Measurements from ENCODE around the gene TMPRSS11A. TPM values are rescaled to one million over a fixed set of nuclear protein-coding genes. Genes with fewer than 3 reads are reported as not detected.

Gene TMPRSS11A
- total and polyA plus RNA-seq, 2 of the 8 experiments (the other 6 are each of a cell fraction or from before 2014, with no cell fraction given): not detected

DNA sequence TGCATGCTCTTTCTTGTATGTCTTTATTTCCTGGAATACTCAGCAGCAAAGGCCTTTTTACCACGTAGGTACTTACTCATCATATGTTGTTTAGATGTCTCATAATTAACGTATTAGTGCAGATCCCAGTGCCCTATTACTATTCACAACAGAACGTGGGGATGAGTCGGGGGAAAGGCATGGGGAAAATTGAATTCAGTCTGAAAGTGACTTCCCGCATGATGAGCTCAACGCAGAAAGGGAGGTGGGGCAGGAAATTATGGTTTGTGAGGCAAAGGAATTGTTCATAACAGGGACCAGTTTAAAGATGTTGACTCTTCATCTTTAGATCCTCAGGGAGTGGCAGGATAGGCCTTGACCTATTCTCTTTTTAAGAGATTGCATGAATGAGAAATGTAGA is 77.5 kb downstream of the TMPRSS11A start:
- CTCF ChIA-PET (ENCODE audit: partially characterized antibody): interaction anchor here (0.5 to 1.2 kb wide), 3 partner anchors 26 to 1828 kb away, joined by 3 to 4 read pairs (median 4); no protein-coding TSS in a partner anchor
- POLR2A ChIA-PET (ENCODE audit: partially characterized antibody): no interaction called here

More for the DNA sequence above, 77.5 kb downstream of the TMPRSS11A start:
- Histone ChIP-seq H3K4me3 (ENCODE audit: extremely low read depth in 1 of 4, insufficient read depth in 2 of 4, low read depth in 3 of 4, low read length in 4 of 4) (no peak overlapping the region), H4K8ac (ENCODE audit: extremely low read depth, insufficient read depth, low read length) (no peak overlapping the region), H3K56ac (replicated peaks; ENCODE audit: insufficient read length, low read depth, low read length) (no peak overlapping the region), H4K5ac (ENCODE audit: insufficient read length, low read depth, low read length) (no peak overlapping the region), H2BK15ac (ENCODE audit: low read length) (no peak overlapping the region), H3K23ac (ENCODE audit: insufficient read length) (no peak overlapping the region), H3K4ac (replicated peaks; ENCODE audit: insufficient read length, low read depth, low read length) (no peak overlapping the region), H3K9me3 (ENCODE audit: insufficient read depth in 2 of 2, low read depth in 1 of 2, low read length in 1 of 2) (no peaks in the 10 kb centered on the region), H4K91ac (replicated peaks; ENCODE audit: insufficient read length, low read length) (no peak overlapping the region), H3K4me2 (ENCODE audit: insufficient read depth in 1 of 2, low read depth in 2 of 2, low read length in 2 of 2) (no peak overlapping the region), H3K79me1 (ENCODE audit: low read depth, low read length) (no peaks in the 10 kb centered on the region), H3K14ac (ENCODE audit: insufficient read length) (no peak overlapping the region), H2BK5ac (ENCODE audit: low read depth, low read length) (no peak overlapping the region), H3K9ac (replicated peaks in 1 of 4; ENCODE audit: extremely low read depth in 1 of 4, low read depth in 3 of 4, low read length in 3 of 4) (no peak overlapping the region), H3K18ac (ENCODE audit: extremely low read depth, low read length) (no peak overlapping the region), H3K27me3 (replicated peaks in 1 of 4; ENCODE audit: control insufficient read depth in 3 of 4, extremely low read depth in 1 of 4, insufficient read depth in 3 of 4, low read length in 3 of 4) (no peaks in the 10 kb centered on the region), H3K4me1 (replicated peaks in 1 of 4; ENCODE audit: control insufficient read depth in 3 of 4, insufficient read depth in 4 of 4, low read length in 3 of 4) (peaks cover 0 to 2% (median 0%) of the 10 kb centered on the region in 4 experiments; a peak in 2 of 7 replicates), H2BK120ac (replicated peaks; ENCODE audit: low read depth, low read length) (no peak overlapping the region), H2BK12ac (ENCODE audit: low read depth, low read length) (no peak overlapping the region), H3K27ac (ENCODE audit: low read depth, low read length) (no peak overlapping the region), H4K20me1 (replicated peaks in 1 of 2; ENCODE audit: control insufficient read depth in 1 of 2, insufficient read depth in 2 of 2, low read length in 2 of 2) (no peaks in the 10 kb centered on the region), H3K23me2 (ENCODE audit: low read depth, low read length) (no peaks in the 10 kb centered on the region), H2AFZ (ENCODE audit: low read length) (peak overlapping the region; percentile 15; the same call in 1 of the 2 replicates), H3K36me3 (ENCODE audit: control insufficient read depth in 2 of 4, insufficient read depth in 4 of 4, low read length in 3 of 4) (no peaks in the 10 kb centered on the region), H2AK5ac (ENCODE audit: low read depth, low read length) (no peak overlapping the region), H3K79me2 (ENCODE audit: control insufficient read depth in 1 of 2, insufficient read depth in 2 of 2, low read length in 2 of 2) (no peaks in the 10 kb centered on the region), H2BK20ac (ENCODE audit: low read length) (no peak overlapping the region)
- TF ChIP-seq TEAD4 (IDR thresholded peaks at IDR 0.05; ENCODE audit: low read depth, low read length) (no peak), SIN3A (conservative IDR thresholded peaks at IDR 0.05 in 1 of 2, IDR thresholded peaks at IDR 0.05 in 1 of 2; ENCODE audit: low read depth in 1 of 2, low read length in 2 of 2) (no peak), GTF2F1 (IDR thresholded peaks at IDR 0.05; ENCODE audit: borderline replicate concordance, low read depth, low read length) (no peak), KDM4A (IDR thresholded peaks at IDR 0.05; ENCODE audit: low read depth, low read length, severe bottlenecking) (no peak), CEBPB (IDR thresholded peaks at IDR 0.05; ENCODE audit: low read depth, low read length) (no peak), SP1 (IDR thresholded peaks at IDR 0.05; ENCODE audit: low read depth, low read length) (no peak)
- TF ChIP-seq, protein P1, sequence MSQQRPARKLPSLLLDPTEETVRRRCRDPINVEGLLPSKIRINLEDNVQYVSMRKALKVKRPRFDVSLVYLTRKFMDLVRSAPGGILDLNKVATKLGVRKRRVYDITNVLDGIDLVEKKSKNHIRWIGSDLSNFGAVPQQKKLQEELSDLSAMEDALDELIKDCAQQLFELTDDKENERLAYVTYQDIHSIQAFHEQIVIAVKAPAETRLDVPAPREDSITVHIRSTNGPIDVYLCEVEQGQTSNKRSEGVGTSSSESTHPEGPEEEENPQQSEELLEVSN (IDR thresholded peaks at IDR 0.05): no peak
- TF ChIP-seq, protein P2, sequence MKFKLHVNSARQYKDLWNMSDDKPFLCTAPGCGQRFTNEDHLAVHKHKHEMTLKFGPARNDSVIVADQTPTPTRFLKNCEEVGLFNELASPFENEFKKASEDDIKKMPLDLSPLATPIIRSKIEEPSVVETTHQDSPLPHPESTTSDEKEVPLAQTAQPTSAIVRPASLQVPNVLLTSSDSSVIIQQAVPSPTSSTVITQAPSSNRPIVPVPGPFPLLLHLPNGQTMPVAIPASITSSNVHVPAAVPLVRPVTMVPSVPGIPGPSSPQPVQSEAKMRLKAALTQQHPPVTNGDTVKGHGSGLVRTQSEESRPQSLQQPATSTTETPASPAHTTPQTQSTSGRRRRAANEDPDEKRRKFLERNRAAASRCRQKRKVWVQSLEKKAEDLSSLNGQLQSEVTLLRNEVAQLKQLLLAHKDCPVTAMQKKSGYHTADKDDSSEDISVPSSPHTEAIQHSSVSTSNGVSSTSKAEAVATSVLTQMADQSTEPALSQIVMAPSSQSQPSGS (IDR thresholded peaks at IDR 0.05; ENCODE audit: low read length): no peak
- FAIRE-seq: no peak
- WGBS, 2 experiments (ENCODE audit: extremely low coverage in 1 of 2, insufficient coverage in 1 of 2, insufficient read length in 1 of 2, insufficient replicate concordance in 2 of 2, low coverage in 1 of 2, low lambda C conversion rate in 2 of 2, missing lambda C conversion rate in 1 of 2): 66% methylated on average over 6 of the region's 6 CpGs; no CpG with 5 or more reads in 1 of the 2 experiments
- peak in 1 of 2 experiments; percentile 23 for DNase-seq (ENCODE audit: low read depth in 1 of 2, low spot score in 2 of 2)

All from H1 (cell line).